ENCODE measurements around the gene CDK16. TPM values are rescaled to one million over a fixed set of nuclear protein-coding genes. Genes with fewer than 3 reads are reported as not detected.
"Not testable (repeated sequence)": the region's sequence is repeated elsewhere in the genome, so short reads cannot be mapped to it uniquely, and the experiment has no call there.

The CDK16 gene
- total RNA-seq, 2 donors from 2014 or later, result 62.2 to 63.7 TPM

- DNase-seq (ENCODE audit: low spot score), result no peak
- peak in 1 of 2 donors; percentile 62 for ATAC-seq
- H3K4me3 Mint-ChIP-seq, result no peak overlapping the region
- H3K9me3 Mint-ChIP-seq, result no peaks in the 10 kb centered on the region
- peaks cover 0 to 4% of the 10 kb centered on the region in 2 donors for H3K4me1 Mint-ChIP-seq (ENCODE audit: low read depth in 2 of 2)
- H3K27me3 Mint-ChIP-seq, result peaks cover 0 to 2% of the 10 kb centered on the region in 2 donors
- H3K36me3 Mint-ChIP-seq, result peaks cover 5% of the 10 kb centered on the region
- H3K27ac Mint-ChIP-seq, result no peak overlapping the region
Measured at GRCh38 chrX:47247206-47247998, 28.9 kb downstream of the CDK16 start.

GRCh38 chrX:47247999-47248320, 29.5 kb downstream of the CDK16 start:
- DNase-seq (ENCODE audit: low spot score) (no peak), ATAC-seq (no peak)
- H3K27me3 Mint-ChIP-seq, result peaks cover 0 to 2% of the 10 kb centered on the region in 2 donors
- H3K27ac Mint-ChIP-seq, result no peak overlapping the region
- peaks cover 5% of the 10 kb centered on the region for H3K36me3 Mint-ChIP-seq
- no peaks in the 10 kb centered on the region for H3K9me3 Mint-ChIP-seq
- no peak overlapping the region for H3K4me3 Mint-ChIP-seq
- peaks cover 0 to 4% of the 10 kb centered on the region in 2 donors for H3K4me1 Mint-ChIP-seq (ENCODE audit: low read depth in 2 of 2)

- no peak for DNase-seq (ENCODE audit: low spot score)
- peaks cover 5% of the 10 kb centered on the region for H3K36me3 Mint-ChIP-seq
- no peak overlapping the region for H3K27ac Mint-ChIP-seq
- H3K4me3 Mint-ChIP-seq, result no peak overlapping the region
- H3K4me1 Mint-ChIP-seq (ENCODE audit: low read depth in 2 of 2), result peaks cover 0 to 4% of the 10 kb centered on the region in 2 donors
- peaks cover 0 to 2% of the 10 kb centered on the region in 2 donors for H3K27me3 Mint-ChIP-seq
- no peak for ATAC-seq
- H3K9me3 Mint-ChIP-seq, result no peaks in the 10 kb centered on the region
Measured at GRCh38 chrX:47248576-47248975, 30.1 kb downstream of the CDK16 start.

GRCh38 chrX:47250017-47250347, 31.5 kb downstream of the CDK16 start:
- no peaks in the 10 kb centered on the region for H3K9me3 Mint-ChIP-seq

GRCh38 chrX:47257620-47258019, 39.1 kb downstream of the CDK16 start:
- H3K36me3 Mint-ChIP-seq; H3K9me3 Mint-ChIP-seq; H3K27ac Mint-ChIP-seq; H3K4me3 Mint-ChIP-seq; ATAC-seq; DNase-seq (ENCODE audit: low spot score); H3K4me1 Mint-ChIP-seq (ENCODE audit: low read depth in 2 of 2): not testable (repeated sequence)
- peaks cover 0 to 21% of the 10 kb centered on the region in 2 donors for H3K27me3 Mint-ChIP-seq

More at GRCh38 chrX:47250017-47250347, 31.5 kb downstream of the CDK16 start:
- Mint-ChIP-seq H3K4me3 (no peak overlapping the region), H3K27me3 (peaks cover 0 to 8% of the 10 kb centered on the region in 2 donors), H3K36me3 (peaks cover 5% of the 10 kb centered on the region), H3K27ac (peak overlapping the region in 1 of 2 donors; percentile 74), H3K4me1 (ENCODE audit: low read depth in 2 of 2) (peaks cover 0 to 4% of the 10 kb centered on the region in 2 donors)
- no peak for ATAC-seq
- no peak for DNase-seq (ENCODE audit: low spot score)

- no peak for DNase-seq (ENCODE audit: low spot score)
- Mint-ChIP-seq H3K27me3 (peaks cover 0 to 13% of the 10 kb centered on the region in 2 donors), H3K9me3 (no peaks in the 10 kb centered on the region), H3K4me1 (ENCODE audit: low read depth in 2 of 2) (no peaks in the 10 kb centered on the region), H3K4me3 (no peak overlapping the region), H3K36me3 (no peaks in the 10 kb centered on the region), H3K27ac (no peak overlapping the region)
- no peak for ATAC-seq
Measured at GRCh38 chrX:47264483-47265173, 46.1 kb downstream of the CDK16 start.

- no peak overlapping the region for H3K4me3 Mint-ChIP-seq
- no peaks in the 10 kb centered on the region for H3K9me3 Mint-ChIP-seq
- DNase-seq (ENCODE audit: low spot score), result no peak
- H3K27ac Mint-ChIP-seq, result no peak overlapping the region
- no peak for ATAC-seq
- H3K27me3 Mint-ChIP-seq, result peaks cover 0 to 13% of the 10 kb centered on the region in 2 donors
- H3K4me1 Mint-ChIP-seq (ENCODE audit: low read depth in 2 of 2), result no peaks in the 10 kb centered on the region
- H3K36me3 Mint-ChIP-seq, result no peaks in the 10 kb centered on the region
Measured at GRCh38 chrX:47266643-47267042, 48.2 kb downstream of the CDK16 start.

- no peaks in the 10 kb centered on the region for H3K9me3 Mint-ChIP-seq
- H3K4me3 Mint-ChIP-seq, result no peak overlapping the region
- H3K27ac Mint-ChIP-seq, result no peak overlapping the region
- H3K27me3 Mint-ChIP-seq, result peaks cover 0 to 12% of the 10 kb centered on the region in 2 donors
- no peaks in the 10 kb centered on the region for H3K4me1 Mint-ChIP-seq (ENCODE audit: low read depth in 2 of 2)
- no peaks in the 10 kb centered on the region for H3K36me3 Mint-ChIP-seq
- ATAC-seq (no peak), DNase-seq (ENCODE audit: low spot score) (no peak)
Measured at GRCh38 chrX:47272013-47272408, 53.5 kb downstream of the CDK16 start.

GRCh38 chrX:47273011-47273730, 54.7 kb downstream of the CDK16 start:
- Mint-ChIP-seq H3K27ac (no peak overlapping the region), H3K36me3 (no peaks in the 10 kb centered on the region), H3K9me3 (no peaks in the 10 kb centered on the region), H3K4me1 (ENCODE audit: low read depth in 2 of 2) (no peaks in the 10 kb centered on the region), H3K27me3 (peaks cover 0 to 12% of the 10 kb centered on the region in 2 donors), H3K4me3 (no peak overlapping the region)
- DNase-seq (ENCODE audit: low spot score) (no peak), ATAC-seq (peak in 1 of 2 donors; percentile 6)

GRCh38 chrX:47278691-47279090, 60.2 kb downstream of the CDK16 start:
- Mint-ChIP-seq H3K27ac (no peak overlapping the region), H3K4me3 (no peak overlapping the region), H3K4me1 (ENCODE audit: low read depth in 2 of 2) (no peaks in the 10 kb centered on the region), H3K36me3 (no peaks in the 10 kb centered on the region), H3K9me3 (no peaks in the 10 kb centered on the region), H3K27me3 (peaks cover 0 to 10% of the 10 kb centered on the region in 2 donors)
- no peak for DNase-seq (ENCODE audit: low spot score)
- no peak for ATAC-seq

Other genes starting within 250 kb of the CDK16 start
- not detected for gene RGN, start 140.2 kb upstream of the CDK16 start, total RNA-seq
- gene NDUFB11, start 74.0 kb upstream of the CDK16 start, total RNA-seq, result 10 to 100 TPM; 50.8 to 75.4 TPM
- gene RBM10, start 73.5 kb upstream of the CDK16 start, total RNA-seq, result 10 to 100 TPM; 59.6 to 62.2 TPM
- 100 to 1,000 TPM; 227 to 243 TPM for gene UBA1, start 24.9 kb upstream of the CDK16 start, total RNA-seq
- 10 to 100 TPM; 45.7 to 49.2 TPM for gene USP11, start 14.3 kb downstream of the CDK16 start, total RNA-seq
- under 1 TPM; 0.31 to 0.61 TPM for gene ZNF157, start 151.9 kb downstream of the CDK16 start, total RNA-seq

Data from natural killer cell treated with Interleukin-12 subunit alpha and Interleukin-12 subunit beta and Interleukin-15 and Interleukin-18, amount 100 ng/mL, for 72 hours (primary cell).